Right cardiac atrium (tissue), 5 donors: Measurements from ENCODE around the gene BSN. TPM values are rescaled to one million over a fixed set of nuclear protein-coding genes. Genes with fewer than 3 reads are reported as not detected.
A peak's percentile ranks its signal among the peaks of the same experiment; 100 is the strongest.

ENCODE experiments used
- ATAC-seq, 2 donors: fragments of 200-7000 bp; cut with Tn5 transposase; one replicate each; pipeline versions ENCODE4 v1.8.0 to v1.9.1; 2020; ENCODE audit warnings: moderate library complexity in 2 of 2, mild to moderate bottlenecking in 1 of 2
- DNase-seq, 3 donors: peaks; one replicate each; pipeline ENCODE4 v3.0.0-alpha.2; 2020
- H3K27ac ChIP-seq: one replicate; pipeline ENCODE4 v1.5.1; 2013; ENCODE audit warnings: mild to moderate bottlenecking, low read length, control low read depth, moderate library complexity
- H3K27me3 ChIP-seq: one replicate; pipeline ENCODE4 v1.6.1; 2013; ENCODE audit not compliant: control insufficient read depth, insufficient read depth
- H3K4me1 ChIP-seq: one replicate; pipeline ENCODE4 v1.6.1; 2013; ENCODE audit warnings: low read length; ENCODE audit not compliant: control insufficient read depth, insufficient read depth
- H3K4me3 ChIP-seq: one replicate; pipeline ENCODE4 v1.5.1; 2013; ENCODE audit warnings: low read length, control low read depth
- H3K9me3 ChIP-seq: one replicate; pipeline ENCODE4 v1.6.1; 2013; ENCODE audit warnings: low read length; ENCODE audit not compliant: control insufficient read depth
- WGBS: extraction: QIAGEN DNeasy Blood & Tissue Kit; methylation state at CpG from one replicate; pipeline ENCODE4 v1.1.7; 2013; 5-methylcytosine and 5-hydroxymethylcytosine counted together
- intact Hi-C, 4 donors: fragments of 100-400 bp; cut with DNase I; formaldehyde crosslinking; loops; one replicate each; pipeline versions ENCODE4 v1.11.0 to v1.14.0; 2022 to 2023
- polyA plus RNA-seq: library from polyadenylated mRNA; stranded (reverse); fragments of 200-250 nt; gene quantifications from one replicate; pipeline ENCODE4 v1.2.3, GENCODE V29; 2013
- total RNA-seq, 4 donors: library from RNA; stranded (reverse); fragmentation: NEBNext Ultra II Directional; extraction: Animal tissue kit (Norgen Biotek cat#: 25700); gene quantifications; one replicate each; pipeline ENCODE4 v1.2.1, GENCODE V29; 2021
- donor health status: healthy with polysubstance abuse.
- donor health status: DM: no; HTN: yes; CAD: no.
- donor health status: DM: no; HTN: no; CAD: no.
- donor health status: DM: no; HTN: yes; CAD: no; lungs with severe emphysema.
- donor health status: DM: yes; HTN: yes; CAD: no.

BSN gene
- total and polyA plus RNA-seq, 5 donors, result 0.25 to 1.4 (median 0.38) TPM

DNA sequence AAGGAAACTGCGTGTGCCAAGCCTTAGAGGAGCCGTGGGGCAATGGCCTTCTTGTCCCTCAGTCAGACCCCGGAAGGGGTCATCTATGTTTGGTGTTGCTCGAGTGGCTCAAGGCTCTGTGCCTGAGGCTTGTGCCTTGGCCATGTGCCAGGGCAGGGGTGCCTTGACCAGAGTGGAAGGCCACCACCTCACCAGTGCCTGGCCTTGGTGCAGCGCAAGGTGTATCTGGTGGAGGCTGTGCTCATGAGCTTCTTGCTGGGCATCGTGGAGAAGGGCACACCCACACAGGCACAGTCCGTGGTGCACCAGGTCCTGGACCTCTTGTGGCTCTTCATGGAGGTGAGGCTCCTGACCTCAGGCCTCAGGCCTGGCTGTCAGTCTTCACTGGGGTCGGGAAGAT is 145.7 kb downstream of the BSN start:
- no peak overlapping the region for H3K27ac ChIP-seq
- H3K4me3 ChIP-seq, result no peak overlapping the region
- DNase-seq, result no peak
- no peak for ATAC-seq
- intact Hi-C loops, result no loop called here
- 76% methylated on average over 8 of the region's 8 CpGs for WGBS
- no peaks in the 10 kb centered on the region for H3K4me1 ChIP-seq
- no peaks in the 10 kb centered on the region for H3K27me3 ChIP-seq
- H3K9me3 ChIP-seq, result no peaks in the 10 kb centered on the region

- Histone ChIP-seq H3K27me3 (no peaks in the 10 kb centered on the region), H3K4me3 (no peak overlapping the region), H3K27ac (no peak overlapping the region), H3K4me1 (no peaks in the 10 kb centered on the region), H3K9me3 (no peaks in the 10 kb centered on the region)
- ATAC-seq (no peak), DNase-seq (peak in 1 of 3 donors; percentile 33)
- 78% methylated on average over 13 of the region's 13 CpGs for WGBS
- intact Hi-C loops, result no loop called here
These were observed 146.3 kb downstream of the BSN start for GRCh38 chr3:49700453-49701128.

DNA sequence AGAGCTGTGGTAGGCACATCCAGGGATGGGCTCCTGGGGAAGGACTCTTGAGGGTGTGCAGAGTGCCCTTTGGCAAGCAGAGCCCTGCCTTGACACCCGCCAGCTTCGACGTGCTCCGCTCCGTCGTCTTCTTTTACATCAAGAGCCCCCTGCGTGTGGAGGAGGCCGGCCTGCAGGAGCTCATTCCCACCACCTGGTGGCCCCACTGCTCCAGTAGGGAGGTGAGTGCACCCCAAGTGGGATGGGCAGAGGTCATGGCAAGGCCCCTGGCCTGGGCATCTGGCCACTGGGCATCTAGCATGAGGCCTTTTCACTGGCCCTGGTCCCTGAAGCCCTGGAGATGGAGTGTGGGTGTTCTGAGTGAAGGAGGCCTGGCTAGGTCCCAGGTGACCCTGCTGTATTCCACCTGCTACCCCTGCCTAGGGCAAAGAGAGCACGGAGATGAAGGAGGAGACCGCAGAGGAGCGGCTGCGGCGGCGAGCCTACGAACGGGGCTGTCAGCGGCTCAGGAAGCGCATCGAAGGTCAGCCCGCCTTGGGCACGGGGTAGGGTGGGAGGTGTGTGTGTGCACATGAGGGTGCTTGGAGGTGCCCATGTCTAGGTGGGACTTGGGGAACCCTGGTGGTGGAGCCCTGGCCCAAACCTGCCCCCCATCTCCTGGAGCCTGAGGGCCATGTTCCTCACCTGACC is 147.3 kb downstream of the BSN start:
- peak in 1 of 3 donors; percentile 51 for DNase-seq
- no peak overlapping the region for H3K27ac ChIP-seq
- intact Hi-C loops, result no loop called here
- 83% methylated on average over 21 of the region's 21 CpGs for WGBS
- H3K9me3 ChIP-seq, result no peaks in the 10 kb centered on the region
- H3K4me3 ChIP-seq, result no peak overlapping the region
- no peaks in the 10 kb centered on the region for H3K4me1 ChIP-seq
- ATAC-seq, result no peak
- H3K27me3 ChIP-seq, result no peaks in the 10 kb centered on the region

DNA sequence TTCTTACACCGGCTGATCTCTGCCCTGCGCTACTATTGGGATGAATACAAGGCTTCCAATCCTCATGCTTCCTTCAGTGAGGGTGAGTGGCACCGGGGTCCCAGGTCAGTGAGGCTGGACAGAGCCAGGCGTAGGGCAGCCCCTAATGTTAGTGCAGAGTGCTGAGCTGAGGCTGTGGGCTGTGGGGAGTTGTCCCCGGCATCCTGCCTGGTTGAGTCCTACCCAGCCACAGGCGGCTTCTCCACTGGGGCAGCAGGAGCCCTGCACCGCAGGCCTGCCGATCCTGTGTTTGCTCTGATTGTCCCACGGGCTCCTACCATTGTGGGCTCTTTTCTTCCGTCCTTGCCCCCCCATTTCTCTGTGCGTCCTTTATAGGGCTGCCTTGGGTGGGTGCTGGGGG is 148.4 kb downstream of the BSN start:
- peak in 2 of 3 donors; percentile 33 to 35 for DNase-seq
- Histone ChIP-seq H3K27me3 (no peaks in the 10 kb centered on the region), H3K9me3 (no peaks in the 10 kb centered on the region), H3K27ac (no peak overlapping the region), H3K4me1 (no peaks in the 10 kb centered on the region), H3K4me3 (no peak overlapping the region)
- WGBS, result 93% methylated on average over 11 of the region's 11 CpGs
- no peak for ATAC-seq
- intact Hi-C loops, result no loop called here

DNA sequence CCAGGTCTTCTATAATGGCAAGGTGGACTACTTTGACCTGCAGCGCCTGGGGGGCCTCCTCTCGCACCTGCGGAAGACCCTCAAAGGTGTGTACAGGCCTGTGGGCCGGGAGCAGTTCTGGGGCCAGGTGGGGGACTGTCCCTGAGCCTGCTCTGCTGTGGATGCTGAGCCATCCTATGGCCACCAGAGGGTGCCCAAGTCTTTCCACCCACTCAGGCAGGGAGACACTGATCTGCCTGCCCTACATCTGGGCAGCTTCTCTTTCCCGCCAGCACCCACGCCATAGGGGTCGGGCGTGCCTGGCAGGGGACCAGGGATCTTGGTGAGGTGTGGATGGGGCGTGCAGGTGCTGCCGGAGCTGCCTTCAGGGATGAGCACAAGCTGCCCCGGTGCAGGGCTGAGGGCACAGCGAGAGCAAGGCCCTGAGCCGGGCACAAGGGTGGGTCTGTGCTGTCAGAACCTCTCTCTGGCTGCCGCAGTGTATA is 149.2 kb downstream of the BSN start:
- WGBS, result 56% methylated on average over 14 of the region's 14 CpGs
- peak in 2 of 3 donors; percentile 71 to 73 for DNase-seq
- H3K9me3 ChIP-seq, result no peaks in the 10 kb centered on the region
- H3K27me3 ChIP-seq, result no peaks in the 10 kb centered on the region
- intact Hi-C loops, result no loop called here
- H3K4me1 ChIP-seq, result no peaks in the 10 kb centered on the region
- H3K4me3 ChIP-seq, result no peak overlapping the region
- H3K27ac ChIP-seq, result no peak overlapping the region
- ATAC-seq, result peak; percentile 64 to 70

- Histone ChIP-seq H3K27ac (no peak overlapping the region), H3K9me3 (no peaks in the 10 kb centered on the region), H3K4me3 (no peak overlapping the region), H3K4me1 (no peaks in the 10 kb centered on the region), H3K27me3 (no peaks in the 10 kb centered on the region)
- WGBS, result 87% methylated on average over 7 of the region's 7 CpGs
- intact Hi-C loops, result no loop called here
- DNase-seq (peak in 1 of 3 donors; percentile 35), ATAC-seq (no peak)
These were observed 149.7 kb downstream of the BSN start for GRCh38 chr3:49703956-49704355.

GRCh38 chr3:49704629-49705028 is 150.4 kb downstream of the BSN start:
- Histone ChIP-seq H3K4me1 (no peaks in the 10 kb centered on the region), H3K27me3 (no peaks in the 10 kb centered on the region), H3K4me3 (no peak overlapping the region), H3K27ac (no peak overlapping the region), H3K9me3 (no peaks in the 10 kb centered on the region)
- ATAC-seq, result no peak
- no peak for DNase-seq
- intact Hi-C loops, result no loop called here
- 94% methylated on average over 8 of the region's 8 CpGs for WGBS

- no peak overlapping the region for H3K27ac ChIP-seq
- no peaks in the 10 kb centered on the region for H3K9me3 ChIP-seq
- no peak for ATAC-seq
- no peak overlapping the region for H3K4me3 ChIP-seq
- peak in 1 of 3 donors; percentile 38 for DNase-seq
- no peaks in the 10 kb centered on the region for H3K4me1 ChIP-seq
- H3K27me3 ChIP-seq, result no peaks in the 10 kb centered on the region
- intact Hi-C loops, result no loop called here
- WGBS, result 94% methylated on average over 17 of the region's 17 CpGs
These were observed 151.2 kb downstream of the BSN start for GRCh38 chr3:49705390-49705960.

DNA sequence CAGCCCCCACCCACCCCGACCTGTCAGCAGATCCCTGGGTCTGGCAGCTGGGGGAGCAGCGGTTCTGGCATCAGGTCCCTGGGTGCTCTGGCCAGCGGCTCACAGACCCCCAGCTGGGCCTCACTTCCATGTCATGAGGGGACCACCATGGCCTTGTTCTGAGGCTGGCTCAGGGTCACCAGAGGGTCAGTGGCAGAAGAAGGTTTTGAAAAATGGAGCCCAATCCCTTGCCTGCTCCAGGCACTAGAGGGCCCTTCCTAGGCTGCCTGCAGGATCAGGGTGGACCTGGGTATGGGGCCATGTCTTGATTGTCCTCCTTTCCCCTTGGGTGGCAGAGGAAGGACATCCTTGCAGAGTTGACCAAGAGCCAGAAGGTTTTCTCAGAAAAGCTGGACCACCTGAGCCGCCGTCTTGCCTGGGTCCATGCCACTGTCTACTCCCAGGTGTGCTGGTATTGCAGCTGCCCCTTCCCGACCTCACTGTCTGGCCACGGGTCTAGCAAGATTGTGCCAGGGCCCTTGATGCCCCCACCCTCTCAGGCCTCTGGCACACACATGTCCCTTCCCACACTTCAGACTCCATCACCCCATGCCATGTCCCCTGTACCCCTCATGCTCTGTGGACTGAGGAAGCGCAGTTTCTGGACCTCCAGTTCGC is 152.3 kb downstream of the BSN start:
- Histone ChIP-seq H3K9me3 (no peaks in the 10 kb centered on the region), H3K27ac (no peak overlapping the region), H3K4me1 (no peaks in the 10 kb centered on the region), H3K27me3 (no peaks in the 10 kb centered on the region), H3K4me3 (no peak overlapping the region)
- peak in 1 of 3 donors; percentile 37 for DNase-seq
- ATAC-seq, result no peak
- 87% methylated on average over 9 of the region's 9 CpGs for WGBS
- intact Hi-C loops, result no loop called here

DNA sequence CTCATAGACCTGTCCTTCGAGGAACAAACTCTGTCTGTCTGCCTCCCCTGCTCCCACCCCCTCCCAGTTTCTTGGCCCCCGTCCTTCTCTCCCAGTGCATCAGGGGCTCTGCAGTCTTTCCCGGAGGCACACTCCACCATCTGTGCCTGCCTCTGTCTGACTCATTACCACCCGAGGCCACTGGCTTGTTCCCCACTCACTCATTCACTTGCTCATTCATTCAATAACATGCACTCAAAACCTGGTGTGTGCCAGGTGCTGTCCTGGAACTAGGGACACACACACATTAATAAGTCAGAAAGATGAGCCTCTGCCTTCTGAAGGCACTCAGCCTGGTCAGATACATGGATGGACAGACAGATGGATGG is 152.8 kb downstream of the BSN start:
- DNase-seq, result peak in 1 of 3 donors; percentile 11
- Histone ChIP-seq H3K9me3 (no peaks in the 10 kb centered on the region), H3K4me1 (no peaks in the 10 kb centered on the region), H3K27me3 (no peaks in the 10 kb centered on the region), H3K4me3 (no peak overlapping the region), H3K27ac (no peak overlapping the region)
- ATAC-seq, result no peak
- WGBS, result 77% methylated on average over 4 of the region's 4 CpGs
- intact Hi-C loops, result no loop called here

- WGBS, result 98% methylated on average over 8 of the region's 8 CpGs
- no peak overlapping the region for H3K4me3 ChIP-seq
- no peak for ATAC-seq
- intact Hi-C loops, result no loop called here
- no peaks in the 10 kb centered on the region for H3K9me3 ChIP-seq
- no peak for DNase-seq
- H3K4me1 ChIP-seq, result no peaks in the 10 kb centered on the region
- H3K27ac ChIP-seq, result no peak overlapping the region
- H3K27me3 ChIP-seq, result no peaks in the 10 kb centered on the region
These were observed 155.6 kb downstream of the BSN start for GRCh38 chr3:49709852-49710251.
